GM23338 (cell line): Measurements from ENCODE around the gene IBTK. TPM values are rescaled to one million over a fixed set of nuclear protein-coding genes. Genes with fewer than 3 reads are reported as not detected.

Source experiments
- ATAC-seq: fragments of 200-7000 bp; cut with Tn5 transposase; 3 replicates; pipeline ENCODE4 v1.9.1; 2020
- DNase-seq: peaks from one replicate; pipeline ENCODE4 v3.0.0-alpha.2; 2015; ENCODE audit warnings: low spot score
- H2AFZ ChIP-seq: fragments of 200-600 bp; sonication (generic); 2 replicates; pipeline ENCODE4 v1.8.0; 2016; ENCODE audit warnings: antibody characterized with exemption, mild to moderate bottlenecking, moderate library complexity
- H3F3A ChIP-seq: fragments of 200-600 bp; sonication (generic); replicated peaks from 2 replicates; pipeline ENCODE4 v1.8.0; 2017; ENCODE audit warnings: antibody characterized with exemption, mixed run types, low read depth
- H3K27ac ChIP-seq: fragments of 200-600 bp; sonication (generic); 2 replicates; pipeline ENCODE4 v1.6.1; 2016; ENCODE audit warnings: low read depth
- H3K27me3 ChIP-seq: fragments of 200-600 bp; sonication (generic); 2 replicates; pipeline ENCODE4 v1.8.0; 2016; ENCODE audit warnings: mild to moderate bottlenecking, mixed run types, moderate library complexity; ENCODE audit not compliant: insufficient read depth
- H3K36me3 ChIP-seq: fragments of 200-600 bp; sonication (generic); 2 replicates; pipeline ENCODE4 v1.8.0; 2016; ENCODE audit warnings: mild to moderate bottlenecking; ENCODE audit not compliant: insufficient read depth
- H3K4me1 ChIP-seq: fragments of 200-600 bp; sonication (generic); 2 replicates; pipeline ENCODE4 v1.8.0; 2016; ENCODE audit warnings: mild to moderate bottlenecking, moderate library complexity; ENCODE audit not compliant: insufficient read depth
- H3K4me2 ChIP-seq: fragments of 200-600 bp; sonication (generic); 2 replicates; pipeline ENCODE4 v1.7.1; 2017; ENCODE audit warnings: mixed run types
- H3K4me3 ChIP-seq: fragments of 200-600 bp; sonication (generic); 2 replicates; pipeline ENCODE4 v1.6.1; 2016; ENCODE audit warnings: mixed run types
- H3K79me2 ChIP-seq: fragments of 200-600 bp; sonication (generic); replicated peaks from 2 replicates; pipeline ENCODE4 v1.8.0; 2017; ENCODE audit warnings: mild to moderate bottlenecking; ENCODE audit not compliant: insufficient read depth
- H3K9me2 ChIP-seq: fragments of 200-600 bp; sonication (generic); 2 replicates; pipeline ENCODE4 v1.8.0; 2017; ENCODE audit not compliant: insufficient read depth
- H4K20me1 ChIP-seq: fragments of 200-600 bp; sonication (generic); replicated peaks from 2 replicates; pipeline ENCODE4 v1.8.0; 2017; ENCODE audit warnings: mild to moderate bottlenecking; ENCODE audit not compliant: insufficient read depth
- H3K27ac Mint-ChIP-seq: 2 replicates; pipeline ENCODE4 v1.8.0; 2020; ENCODE audit warnings: inconsistent platforms, mild to moderate bottlenecking, moderate library complexity, mixed read lengths
- H3K27me3 Mint-ChIP-seq: 3 replicates; pipeline ENCODE4 v1.8.0; 2022; ENCODE audit warnings: low read depth, mild to moderate bottlenecking, moderate library complexity, mixed read lengths, inconsistent platforms; ENCODE audit not compliant: insufficient read depth, poor library complexity
- H3K36me3 Mint-ChIP-seq: 3 replicates; pipeline ENCODE4 v1.8.0; 2021; ENCODE audit warnings: low read depth, mild to moderate bottlenecking, inconsistent platforms, moderate library complexity, mixed read lengths
- H3K4me1 Mint-ChIP-seq: 3 replicates; pipeline ENCODE4 v1.8.0; 2020; ENCODE audit warnings: mild to moderate bottlenecking, inconsistent platforms, mixed read lengths
- H3K4me3 Mint-ChIP-seq: 3 replicates; pipeline ENCODE4 v1.8.0; 2021; ENCODE audit warnings: moderate library complexity, mild to moderate bottlenecking, inconsistent platforms, mixed read lengths
- H3K9me3 Mint-ChIP-seq: 3 replicates; pipeline ENCODE4 v1.8.0; 2020; ENCODE audit warnings: moderate library complexity, mild to moderate bottlenecking, inconsistent platforms, mixed read lengths
- CTCF ChIP-seq, 2 experiments: fragments of 200-600 bp in 1 of 2; sonication (generic) in 1 of 2; conservative IDR thresholded peaks; 2 replicates each; pipeline versions ENCODE4 v1.5.1 to v1.6.1; 2016 to 2017; ENCODE audit warnings: antibody characterized with exemption in 2 of 2, low read depth in 2 of 2, mild to moderate bottlenecking in 2 of 2, moderate library complexity in 1 of 2
- ETS1 ChIP-seq: IDR thresholded peaks from 2 replicates; pipeline ENCODE4 v1.6.1; 2016; ENCODE audit warnings: antibody characterized with exemption
- EZH2 ChIP-seq: fragments of 200-600 bp; sonication (generic); IDR thresholded peaks from one replicate; pipeline ENCODE4 v1.8.0; 2017; ENCODE audit warnings: antibody characterized with exemption, mild to moderate bottlenecking, low read depth; ENCODE audit not compliant: unreplicated experiment
- EZH2phosphoT487 ChIP-seq: fragments of 200-600 bp; sonication (generic); IDR thresholded peaks from one replicate; pipeline ENCODE4 v1.8.1; 2018; ENCODE audit warnings: antibody characterized with exemption; ENCODE audit not compliant: unreplicated experiment
- JUNB ChIP-seq: IDR thresholded peaks from one replicate; pipeline ENCODE4 v1.6.1; 2016; ENCODE audit warnings: antibody characterized with exemption; ENCODE audit not compliant: unreplicated experiment
- NANOG ChIP-seq: IDR thresholded peaks from 2 replicates; pipeline ENCODE4 v1.6.1; 2016; ENCODE audit warnings: antibody characterized with exemption, borderline replicate concordance
- POLR2AphosphoS5 ChIP-seq: IDR thresholded peaks from 2 replicates; pipeline ENCODE4 v1.6.1; 2016; ENCODE audit warnings: antibody characterized with exemption, low read depth
- STAT1 ChIP-seq: IDR thresholded peaks from one replicate; pipeline ENCODE4 v1.6.1; 2016; ENCODE audit warnings: antibody characterized with exemption; ENCODE audit not compliant: unreplicated experiment
- ZNF114 ChIP-seq: fragments of 250-450 bp; sonication (Bioruptor Pico); IDR thresholded peaks from 2 replicates; pipeline ENCODE4 v1.5.0; 2020; ENCODE audit warnings: mild to moderate bottlenecking, moderate library complexity
- ZNF331 ChIP-seq: fragments of 250-450 bp; sonication (Bioruptor Pico); IDR thresholded peaks from 2 replicates; pipeline ENCODE4 v1.5.0; 2020; ENCODE audit warnings: low read depth, mild to moderate bottlenecking, moderate library complexity
- polyA plus RNA-seq: library from polyadenylated mRNA; unstranded; fragments of >200 nt; fragmentation: Nextera tagmentation; extraction: Ambion mirVana; gene quantifications from 2 replicates; pipeline ENCODE4 v1.2.1, GENCODE V29; 2016
- total RNA-seq: library from RNA; depleted of rRNA; stranded (reverse); fragments of >200 nt; shearing (Covaris generic); gene quantifications from 2 replicates; pipeline ENCODE4 v1.2.3, GENCODE V29; 2014
- TF ChIP-seq, protein P1 (sequence below): IDR thresholded peaks from one replicate; pipeline ENCODE4 v1.6.1; 2018; ENCODE audit warnings: antibody characterized with exemption; ENCODE audit not compliant: unreplicated experiment
- TF ChIP-seq, protein P2 (sequence below): fragments of 250-450 bp; sonication (Bioruptor Pico); IDR thresholded peaks from 2 replicates; pipeline ENCODE4 v1.5.0; 2020; ENCODE audit warnings: mild to moderate bottlenecking, moderate library complexity

IBTK gene
- total and polyA plus RNA-seq, 2 experiments from 2014 or later, result 16.0 to 28.7 TPM

DNA sequence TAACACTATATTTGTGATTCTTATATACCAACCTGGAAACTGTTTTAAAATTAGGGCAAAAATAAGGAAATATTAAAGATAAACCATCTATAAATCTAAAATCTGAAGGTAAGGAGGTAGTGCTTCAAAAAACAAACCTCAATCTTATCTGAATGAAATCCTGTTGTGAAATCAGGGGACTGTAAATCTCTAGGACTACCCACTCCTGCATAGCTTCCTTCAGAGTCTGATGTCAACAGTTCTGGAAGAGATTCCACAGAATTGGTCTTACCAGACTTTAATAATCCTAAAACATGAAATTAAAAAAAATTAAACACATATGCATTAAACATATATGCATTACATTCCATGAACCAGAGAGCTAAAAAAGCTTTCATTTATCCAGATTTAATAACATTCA lies 51.4 kb downstream of the IBTK start:
- Mint-ChIP-seq H3K27me3 (no peaks in the 10 kb centered on the region), H3K36me3 (peaks cover 49% of the 10 kb centered on the region), H3K9me3 (no peaks in the 10 kb centered on the region), H3K4me1 (peaks cover 8% of the 10 kb centered on the region), H3K4me3 (no peak overlapping the region), H3K27ac (no peak overlapping the region)
- H3K27me3 ChIP-seq, result no peaks in the 10 kb centered on the region
- no peak for ATAC-seq
- no peaks in the 10 kb centered on the region for H3K4me1 ChIP-seq
- no peaks in the 10 kb centered on the region for H3K9me2 ChIP-seq
- TF ChIP-seq ZNF331, result no peak
- TF ChIP-seq ZNF114, result no peak
- no peak for TF ChIP-seq CTCF (conservative IDR thresholded peaks at IDR 0.05; ENCODE audit: low read depth in 2 of 2)
- TF ChIP-seq ETS1, result no peak
- TF ChIP-seq STAT1, result no peak
- no peak for TF ChIP-seq NANOG
- TF ChIP-seq, protein P1, sequence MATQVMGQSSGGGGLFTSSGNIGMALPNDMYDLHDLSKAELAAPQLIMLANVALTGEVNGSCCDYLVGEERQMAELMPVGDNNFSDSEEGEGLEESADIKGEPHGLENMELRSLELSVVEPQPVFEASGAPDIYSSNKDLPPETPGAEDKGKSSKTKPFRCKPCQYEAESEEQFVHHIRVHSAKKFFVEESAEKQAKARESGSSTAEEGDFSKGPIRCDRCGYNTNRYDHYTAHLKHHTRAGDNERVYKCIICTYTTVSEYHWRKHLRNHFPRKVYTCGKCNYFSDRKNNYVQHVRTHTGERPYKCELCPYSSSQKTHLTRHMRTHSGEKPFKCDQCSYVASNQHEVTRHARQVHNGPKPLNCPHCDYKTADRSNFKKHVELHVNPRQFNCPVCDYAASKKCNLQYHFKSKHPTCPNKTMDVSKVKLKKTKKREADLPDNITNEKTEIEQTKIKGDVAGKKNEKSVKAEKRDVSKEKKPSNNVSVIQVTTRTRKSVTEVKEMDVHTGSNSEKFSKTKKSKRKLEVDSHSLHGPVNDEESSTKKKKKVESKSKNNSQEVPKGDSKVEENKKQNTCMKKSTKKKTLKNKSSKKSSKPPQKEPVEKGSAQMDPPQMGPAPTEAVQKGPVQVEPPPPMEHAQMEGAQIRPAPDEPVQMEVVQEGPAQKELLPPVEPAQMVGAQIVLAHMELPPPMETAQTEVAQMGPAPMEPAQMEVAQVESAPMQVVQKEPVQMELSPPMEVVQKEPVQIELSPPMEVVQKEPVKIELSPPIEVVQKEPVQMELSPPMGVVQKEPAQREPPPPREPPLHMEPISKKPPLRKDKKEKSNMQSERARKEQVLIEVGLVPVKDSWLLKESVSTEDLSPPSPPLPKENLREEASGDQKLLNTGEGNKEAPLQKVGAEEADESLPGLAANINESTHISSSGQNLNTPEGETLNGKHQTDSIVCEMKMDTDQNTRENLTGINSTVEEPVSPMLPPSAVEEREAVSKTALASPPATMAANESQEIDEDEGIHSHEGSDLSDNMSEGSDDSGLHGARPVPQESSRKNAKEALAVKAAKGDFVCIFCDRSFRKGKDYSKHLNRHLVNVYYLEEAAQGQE, result no peak
- no peak for TF ChIP-seq EZH2
- TF ChIP-seq POLR2AphosphoS5, result no peak
- no peak for TF ChIP-seq EZH2phosphoT487
- no peak for TF ChIP-seq JUNB
- TF ChIP-seq, protein P2, sequence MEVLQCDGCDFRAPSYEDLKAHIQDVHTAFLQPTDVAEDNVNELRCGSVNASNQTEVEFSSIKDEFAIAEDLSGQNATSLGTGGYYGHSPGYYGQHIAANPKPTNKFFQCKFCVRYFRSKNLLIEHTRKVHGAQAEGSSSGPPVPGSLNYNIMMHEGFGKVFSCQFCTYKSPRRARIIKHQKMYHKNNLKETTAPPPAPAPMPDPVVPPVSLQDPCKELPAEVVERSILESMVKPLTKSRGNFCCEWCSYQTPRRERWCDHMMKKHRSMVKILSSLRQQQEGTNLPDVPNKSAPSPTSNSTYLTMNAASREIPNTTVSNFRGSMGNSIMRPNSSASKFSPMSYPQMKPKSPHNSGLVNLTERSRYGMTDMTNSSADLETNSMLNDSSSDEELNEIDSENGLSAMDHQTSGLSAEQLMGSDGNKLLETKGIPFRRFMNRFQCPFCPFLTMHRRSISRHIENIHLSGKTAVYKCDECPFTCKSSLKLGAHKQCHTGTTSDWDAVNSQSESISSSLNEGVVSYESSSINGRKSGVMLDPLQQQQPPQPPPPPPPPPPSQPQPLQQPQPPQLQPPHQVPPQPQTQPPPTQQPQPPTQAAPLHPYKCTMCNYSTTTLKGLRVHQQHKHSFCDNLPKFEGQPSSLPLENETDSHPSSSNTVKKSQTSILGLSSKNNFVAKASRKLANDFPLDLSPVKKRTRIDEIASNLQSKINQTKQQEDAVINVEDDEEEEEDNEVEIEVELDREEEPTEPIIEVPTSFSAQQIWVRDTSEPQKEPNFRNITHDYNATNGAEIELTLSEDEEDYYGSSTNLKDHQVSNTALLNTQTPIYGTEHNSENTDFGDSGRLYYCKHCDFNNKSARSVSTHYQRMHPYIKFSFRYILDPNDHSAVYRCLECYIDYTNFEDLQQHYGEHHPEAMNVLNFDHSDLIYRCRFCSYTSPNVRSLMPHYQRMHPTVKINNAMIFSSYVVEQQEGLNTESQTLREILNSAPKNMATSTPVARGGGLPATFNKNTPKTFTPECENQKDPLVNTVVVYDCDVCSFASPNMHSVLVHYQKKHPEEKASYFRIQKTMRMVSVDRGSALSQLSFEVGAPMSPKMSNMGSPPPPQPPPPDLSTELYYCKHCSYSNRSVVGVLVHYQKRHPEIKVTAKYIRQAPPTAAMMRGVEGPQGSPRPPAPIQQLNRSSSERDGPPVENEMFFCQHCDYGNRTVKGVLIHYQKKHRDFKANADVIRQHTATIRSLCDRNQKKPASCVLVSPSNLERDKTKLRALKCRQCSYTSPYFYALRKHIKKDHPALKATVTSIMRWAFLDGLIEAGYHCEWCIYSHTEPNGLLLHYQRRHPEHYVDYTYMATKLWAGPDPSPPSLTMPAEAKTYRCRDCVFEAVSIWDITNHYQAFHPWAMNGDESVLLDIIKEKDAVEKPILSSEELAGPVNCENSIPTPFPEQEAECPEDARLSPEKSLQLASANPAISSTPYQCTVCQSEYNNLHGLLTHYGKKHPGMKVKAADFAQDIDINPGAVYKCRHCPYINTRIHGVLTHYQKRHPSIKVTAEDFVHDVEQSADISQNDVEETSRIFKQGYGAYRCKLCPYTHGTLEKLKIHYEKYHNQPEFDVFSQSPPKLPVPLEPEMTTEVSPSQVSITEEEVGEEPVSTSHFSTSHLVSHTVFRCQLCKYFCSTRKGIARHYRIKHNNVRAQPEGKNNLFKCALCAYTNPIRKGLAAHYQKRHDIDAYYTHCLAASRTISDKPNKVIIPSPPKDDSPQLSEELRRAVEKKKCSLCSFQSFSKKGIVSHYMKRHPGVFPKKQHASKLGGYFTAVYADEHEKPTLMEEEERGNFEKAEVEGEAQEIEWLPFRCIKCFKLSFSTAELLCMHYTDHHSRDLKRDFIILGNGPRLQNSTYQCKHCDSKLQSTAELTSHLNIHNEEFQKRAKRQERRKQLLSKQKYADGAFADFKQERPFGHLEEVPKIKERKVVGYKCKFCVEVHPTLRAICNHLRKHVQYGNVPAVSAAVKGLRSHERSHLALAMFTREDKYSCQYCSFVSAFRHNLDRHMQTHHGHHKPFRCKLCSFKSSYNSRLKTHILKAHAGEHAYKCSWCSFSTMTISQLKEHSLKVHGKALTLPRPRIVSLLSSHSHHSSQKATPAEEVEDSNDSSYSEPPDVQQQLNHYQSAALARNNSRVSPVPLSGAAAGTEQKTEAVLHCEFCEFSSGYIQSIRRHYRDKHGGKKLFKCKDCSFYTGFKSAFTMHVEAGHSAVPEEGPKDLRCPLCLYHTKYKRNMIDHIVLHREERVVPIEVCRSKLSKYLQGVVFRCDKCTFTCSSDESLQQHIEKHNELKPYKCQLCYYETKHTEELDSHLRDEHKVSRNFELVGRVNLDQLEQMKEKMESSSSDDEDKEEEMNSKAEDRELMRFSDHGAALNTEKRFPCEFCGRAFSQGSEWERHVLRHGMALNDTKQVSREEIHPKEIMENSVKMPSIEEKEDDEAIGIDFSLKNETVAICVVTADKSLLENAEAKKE (CRISPR knock-in tag), result no peak
- H3K27ac ChIP-seq, result no peak overlapping the region
- H2AFZ ChIP-seq, result no peak overlapping the region
- no peaks in the 10 kb centered on the region for H3F3A ChIP-seq
- H4K20me1 ChIP-seq, result no peaks in the 10 kb centered on the region; the same call in 1 of the 2 replicates
- peaks cover 18% of the 10 kb centered on the region; the same call in 1 of the 2 replicates for H3K36me3 ChIP-seq
- no peak overlapping the region for H3K4me2 ChIP-seq
- no peak for DNase-seq
- no peak overlapping the region for H3K4me3 ChIP-seq
- no peaks in the 10 kb centered on the region for H3K79me2 ChIP-seq
